BJ (cell line): ENCODE measurements around the gene RALGAPA2. TPM values are rescaled to one million over a fixed set of nuclear protein-coding genes. Genes with fewer than 3 reads are reported as not detected.

ENCODE experiments used
- CTCF ChIA-PET: fragments of 350-600 bp; formaldehyde crosslinking; extraction: SDS; loops from one replicate; lab custom pipeline; 2021; ENCODE audit warnings: antibody characterized with exemption, inconsistent platforms; lab: Yijun Ruan, JAX
- POLR2A ChIA-PET: fragments of 300-600 bp; sonication (Branson Sonifier 250); formaldehyde crosslinking; extraction: SDS; loops from one replicate; lab custom pipeline; 2021; ENCODE audit warnings: antibody characterized with exemption; lab: Charles Lee
- DNase-seq: peaks from one replicate; pipeline ENCODE4 v3.0.0-alpha.2; 2011; ENCODE audit warnings: low read depth
- H3K27me3 ChIP-seq: 2 replicates; pipeline ENCODE4 v1.6.0; 2011; ENCODE audit warnings: low read length; ENCODE audit not compliant: control insufficient read depth, insufficient read depth
- H3K36me3 ChIP-seq: 2 replicates; pipeline ENCODE4 v1.5.1; 2011; ENCODE audit warnings: low read length; ENCODE audit not compliant: control insufficient read depth, insufficient read depth
- H3K4me3 ChIP-seq: 2 replicates; pipeline ENCODE4 v1.5.1; 2011; ENCODE audit warnings: low read depth, mild to moderate bottlenecking, control low read depth, low read length
- CTCF ChIP-seq: IDR thresholded peaks from 2 replicates; pipeline ENCODE4 v1.5.1; 2011; ENCODE audit warnings: low read depth, mild to moderate bottlenecking, control low read depth, inconsistent platforms, low read length, moderate library complexity; ENCODE audit not compliant: insufficient read depth
- polyA minus RNA-seq: library from RNA; depleted of rRNA, polyadenylated mRNA; stranded (reverse); fragments of >200 nt; gene quantifications from 2 replicates; pipeline ENCODE4 v1.2.3, GENCODE V29; 2011; rRNA and poly(A)+ RNA removed
- polyA plus RNA-seq: library from polyadenylated mRNA; depleted of rRNA; stranded (reverse); fragments of >200 nt; gene quantifications from 2 replicates; pipeline ENCODE4 v1.2.3, GENCODE V29; 2011; rRNA removed

Gene RALGAPA2
- polyA plus RNA-seq = 1.4 and 1.6 TPM in 2 replicates
- polyA minus RNA-seq = 3.2 and 3.6 TPM in 2 replicates

GRCh38 chr20:20712474-20713243, at the start of gene RALGAPA2:
RALGAPA2 (minus strand) TSS chr20:20712644; CDS start chr20:20712480, 164 bp downstream.
- CTCF ChIA-PET = interaction anchor here (1.0 kb wide), 1 partner anchor 16 kb away, joined by 3 read pairs; no protein-coding TSS in a partner anchor
- Histone ChIP-seq H3K4me3 (peak within 1 kb of the TSS; percentile 91), H3K27me3 (no peaks in the 10 kb centered on the region; the same call in 1 of the 2 replicates), H3K36me3 (no peaks in the 10 kb centered on the region)
- POLR2A ChIA-PET = no interaction called here
- DNase-seq = peak; percentile 91
- no peak for TF ChIP-seq CTCF

GRCh38 chr20:20761301-20761700, 48.9 kb upstream of the RALGAPA2 start:
- no peak overlapping the region for H3K4me3 ChIP-seq
- H3K27me3 ChIP-seq = no peaks in the 10 kb centered on the region
- TF ChIP-seq CTCF = no peak
- no peak for DNase-seq
- CTCF ChIA-PET = no interaction called here
- POLR2A ChIA-PET = no interaction called here
- no peaks in the 10 kb centered on the region for H3K36me3 ChIP-seq

GRCh38 chr20:20759132-20759531, 46.7 kb upstream of the RALGAPA2 start:
- Histone ChIP-seq H3K4me3 (no peak overlapping the region), H3K27me3 (no peaks in the 10 kb centered on the region), H3K36me3 (no peaks in the 10 kb centered on the region)
- no peak for TF ChIP-seq CTCF
- ChIA-PET CTCF (no interaction called here), POLR2A (no interaction called here)
- DNase-seq = no peak

- no peak for TF ChIP-seq CTCF
- DNase-seq = no peak
- H3K4me3 ChIP-seq = no peak overlapping the region
- POLR2A ChIA-PET = no interaction called here
- no peaks in the 10 kb centered on the region for H3K36me3 ChIP-seq
- no peaks in the 10 kb centered on the region for H3K27me3 ChIP-seq
- CTCF ChIA-PET = interaction anchor here (0.6 kb wide), 1 partner anchor 515 kb away, joined by 3 read pairs; no protein-coding TSS in a partner anchor
These were observed 43.4 kb upstream of the RALGAPA2 start for GRCh38 chr20:20755674-20756319.

GRCh38 chr20:20755231-20755630, 42.8 kb upstream of the RALGAPA2 start:
- DNase-seq = no peak
- TF ChIP-seq CTCF = no peak
- POLR2A ChIA-PET = no interaction called here
- no peaks in the 10 kb centered on the region for H3K36me3 ChIP-seq
- CTCF ChIA-PET = no interaction called here
- no peak overlapping the region for H3K4me3 ChIP-seq
- no peaks in the 10 kb centered on the region for H3K27me3 ChIP-seq
